Suppressor macrophage treated with lipopolysaccharide for 4 hours (primary cell): ENCODE results near the gene SPATA31D4.
"Not testable (repeated sequence)": the region's sequence is repeated elsewhere in the genome, so short reads cannot be mapped to it uniquely, and the experiment has no call there.

Experiments used
- DNase-seq: peaks from one replicate; pipeline ENCODE4 v3.0.0-alpha.2; 2020

SPATA31D4 gene

DNA sequence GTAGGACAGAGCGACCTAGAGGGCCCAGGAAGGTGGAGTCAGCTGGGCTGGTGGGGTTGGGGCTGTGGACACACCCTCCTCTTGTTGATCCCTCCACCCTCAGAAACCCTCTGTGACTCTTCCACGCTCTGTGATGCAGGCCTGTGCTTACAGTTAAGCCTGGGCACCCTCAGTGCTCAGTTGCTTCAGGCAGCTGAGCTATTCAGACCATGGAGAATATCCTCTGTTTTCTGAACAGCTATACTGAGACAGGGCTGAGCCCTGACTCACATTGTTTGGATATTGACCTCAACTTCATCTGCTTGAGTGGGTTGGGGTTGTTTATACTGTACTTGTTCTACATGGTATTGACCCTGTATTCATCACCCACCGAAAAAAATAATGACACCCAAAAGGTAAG lies at the start of gene SPATA31D4:
TSS of gene SPATA31D4 (plus strand) at position 124 of the 400 bp plus-strand sequence. CDS start at position 210, 86 bp downstream.
- DNase-seq, result not testable (repeated sequence)

DNA sequence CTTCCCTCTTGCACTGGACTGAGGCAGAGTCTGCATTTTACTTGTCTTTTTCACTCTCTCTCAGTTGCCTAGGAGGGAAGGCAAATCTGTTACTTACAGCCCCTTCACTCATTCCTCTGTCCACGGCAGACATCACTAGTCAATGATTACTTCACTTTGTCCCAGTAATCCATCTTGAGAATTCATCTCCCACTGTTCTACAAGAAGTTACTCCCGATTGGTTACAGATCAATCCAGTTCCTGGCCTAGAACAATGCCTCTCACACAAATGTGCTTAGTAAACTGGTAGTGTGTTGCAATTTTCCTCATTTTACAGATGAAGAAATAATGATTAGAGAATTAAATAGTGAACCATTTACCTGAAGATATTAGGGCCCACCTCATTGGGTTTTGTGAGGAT lies 49.7 kb upstream of the SPATA31D4 start:
- no peak for DNase-seq

DNA sequence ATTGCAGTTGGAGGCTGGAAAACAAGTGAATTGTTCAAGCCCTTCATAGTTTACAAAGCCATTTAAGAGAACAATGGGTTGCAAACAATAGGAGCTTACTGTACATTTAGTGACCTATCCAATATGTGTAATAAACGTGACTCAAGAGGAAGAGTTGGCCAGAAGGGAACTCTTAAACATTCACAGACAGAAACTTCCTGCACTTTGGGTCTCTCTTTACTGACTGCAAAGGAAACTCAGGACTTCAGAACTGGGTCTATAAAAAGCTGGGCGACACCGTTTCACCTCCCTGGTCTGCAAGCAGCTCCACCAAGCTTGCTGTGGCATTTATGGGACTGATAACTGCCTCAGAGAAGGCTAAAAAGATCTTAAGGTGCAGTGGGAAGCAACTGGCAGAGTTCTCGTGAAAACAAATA lies 48.7 kb upstream of the SPATA31D4 start:
- no peak for DNase-seq

DNA sequence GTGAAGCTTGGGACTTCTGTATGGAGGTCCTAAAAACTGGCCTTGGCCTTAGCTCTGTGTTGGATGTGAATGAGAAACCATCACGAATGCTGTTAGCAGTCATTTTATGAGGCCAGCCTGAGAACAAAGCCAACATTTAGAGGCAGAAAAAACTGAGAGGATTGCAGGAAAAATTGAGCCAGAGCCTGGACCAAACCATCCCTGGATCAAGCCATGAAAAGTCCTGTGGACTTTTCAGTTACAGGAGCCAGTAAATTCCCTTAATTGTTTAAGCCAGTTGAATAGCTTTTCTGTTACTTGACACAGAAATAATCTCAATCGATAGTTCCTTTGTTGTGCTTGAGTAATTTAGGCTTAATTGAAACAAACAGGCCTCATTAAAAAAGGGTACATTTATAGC lies 42.6 kb upstream of the SPATA31D4 start:
- DNase-seq, result no peak

DNA sequence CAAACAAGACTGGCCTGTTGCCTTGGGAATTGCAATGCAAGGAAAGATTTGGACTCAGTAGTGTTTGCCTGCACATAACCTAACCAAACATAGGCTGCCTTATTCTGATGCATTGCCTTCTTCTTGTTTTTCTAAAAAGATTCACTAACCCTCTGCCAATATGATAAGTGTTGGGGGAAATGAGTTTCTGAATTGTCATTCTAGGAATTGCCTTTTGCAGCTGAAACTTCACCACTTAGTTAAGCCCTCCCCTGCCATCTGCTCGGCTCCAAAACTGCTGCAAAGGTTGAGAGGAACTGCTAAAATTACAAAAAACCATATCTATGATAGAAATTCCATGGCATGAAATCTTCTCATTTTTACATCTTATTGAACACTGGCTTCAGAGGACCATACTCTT lies 41.6 kb upstream of the SPATA31D4 start:
- no peak for DNase-seq

DNA sequence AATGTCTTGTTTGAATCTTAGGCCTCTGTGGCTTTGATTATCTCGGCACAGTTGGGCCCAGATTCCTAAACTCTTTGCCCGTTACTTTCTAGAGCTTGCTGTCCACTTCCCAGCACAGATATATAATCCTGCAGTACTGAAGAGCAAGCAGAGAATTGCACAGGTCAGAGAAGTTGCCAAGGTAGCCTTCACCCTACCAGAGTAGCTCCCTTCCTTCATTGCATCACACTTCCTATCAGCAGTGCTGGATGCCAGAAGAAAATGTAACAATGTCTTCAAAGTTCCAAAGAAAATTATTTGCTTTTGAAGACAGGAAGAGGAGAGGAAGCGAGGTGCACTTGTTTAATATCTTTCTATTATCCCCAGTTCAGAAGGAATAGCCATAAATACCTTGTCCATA lies 38.1 kb upstream of the SPATA31D4 start:
- DNase-seq, result no peak

DNA sequence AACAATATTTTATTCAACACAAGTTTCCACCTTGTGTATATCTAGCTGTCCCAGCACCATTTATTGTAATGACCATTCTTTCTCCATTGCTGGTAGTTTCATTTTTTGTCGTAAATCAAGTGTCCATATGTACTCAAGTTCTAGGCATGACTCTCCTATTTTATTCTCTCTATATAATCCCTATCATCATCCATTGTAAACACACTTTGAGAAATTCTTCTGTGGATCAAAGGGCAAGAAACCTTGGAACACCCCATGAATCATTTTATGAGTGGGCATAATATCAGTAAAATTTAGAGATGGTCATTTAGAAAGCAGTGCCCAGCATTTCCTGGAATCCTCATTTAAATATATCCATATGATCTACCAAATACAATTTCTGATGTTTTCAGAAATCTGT lies 35.8 kb upstream of the SPATA31D4 start:
- DNase-seq, result no peak

DNA sequence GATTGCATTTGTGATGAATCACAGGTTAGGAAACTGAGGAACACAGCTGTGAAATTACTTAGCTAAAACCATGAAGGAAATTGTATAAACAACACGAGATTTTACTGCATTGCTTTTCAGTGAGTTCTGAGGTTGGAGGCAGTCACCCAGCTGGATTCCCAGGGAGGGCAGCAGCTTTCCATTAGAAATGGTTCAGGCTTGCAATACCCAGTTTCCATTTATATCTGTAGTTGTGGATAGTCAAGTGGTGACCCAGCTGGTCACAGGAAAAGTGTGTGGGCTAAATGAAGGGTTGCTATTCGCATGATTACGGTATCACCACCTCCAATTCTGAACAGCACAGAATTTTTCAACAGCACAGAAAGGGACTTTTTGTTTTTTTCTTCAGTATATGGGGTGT lies 34.3 kb upstream of the SPATA31D4 start:
- no peak for DNase-seq

DNA sequence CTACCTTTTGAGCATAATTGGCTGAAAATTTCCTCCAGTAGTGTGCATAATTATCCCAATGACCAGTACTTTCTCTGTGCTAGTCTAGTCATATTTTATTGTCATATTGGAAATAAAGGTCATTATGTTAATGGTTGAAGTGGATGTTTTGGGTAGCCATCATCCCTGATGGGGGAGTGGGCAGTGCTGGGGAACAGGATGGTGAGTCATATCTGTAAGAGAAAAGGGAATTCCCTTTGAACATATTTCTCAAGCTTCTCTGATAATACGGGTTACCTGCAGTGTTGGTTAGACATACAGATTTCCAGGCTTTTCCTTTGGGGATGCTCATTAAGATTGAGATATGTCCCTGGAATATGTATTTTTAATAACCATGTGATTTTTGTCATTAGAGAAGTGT lies 33.3 kb upstream of the SPATA31D4 start:
- DNase-seq, result no peak

DNA sequence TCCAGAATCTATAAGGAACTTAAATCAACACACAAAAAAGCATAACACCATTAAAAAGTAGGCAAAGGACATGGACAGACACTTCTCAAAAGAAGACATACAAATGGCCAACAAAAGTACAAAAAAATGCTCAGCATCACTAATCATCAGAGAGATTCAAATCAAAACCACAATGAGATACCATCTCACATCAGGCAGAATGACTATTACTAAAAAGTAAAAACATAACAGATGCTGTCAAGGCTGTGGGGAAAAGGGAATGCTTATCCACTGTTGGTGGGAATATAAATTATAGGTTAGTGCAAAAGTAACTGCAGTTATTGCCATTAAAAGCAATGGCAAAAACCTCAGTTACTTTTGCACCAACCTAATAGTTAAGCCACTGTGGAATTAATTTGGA lies 32.2 kb upstream of the SPATA31D4 start:
- DNase-seq, result no peak

DNA sequence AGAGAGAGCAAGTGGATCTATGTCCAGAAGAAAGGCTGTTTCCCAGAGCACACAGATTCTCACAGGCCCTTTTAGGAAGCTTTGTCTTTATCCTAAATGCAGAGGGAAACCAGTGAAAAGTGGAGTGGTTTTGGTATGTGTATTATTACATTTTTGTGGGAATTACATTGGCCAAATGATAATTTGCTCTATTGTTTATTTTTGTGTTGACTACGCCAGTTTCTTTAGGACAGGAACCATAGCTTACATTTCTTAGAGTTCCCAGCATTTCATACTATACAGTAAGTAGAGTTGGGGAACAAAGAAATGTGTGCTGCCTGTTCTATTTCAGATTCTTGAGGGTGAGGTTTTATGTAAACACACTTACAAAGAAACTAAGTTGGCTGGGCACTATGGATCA lies 29.4 kb upstream of the SPATA31D4 start:
- DNase-seq, result no peak

DNA sequence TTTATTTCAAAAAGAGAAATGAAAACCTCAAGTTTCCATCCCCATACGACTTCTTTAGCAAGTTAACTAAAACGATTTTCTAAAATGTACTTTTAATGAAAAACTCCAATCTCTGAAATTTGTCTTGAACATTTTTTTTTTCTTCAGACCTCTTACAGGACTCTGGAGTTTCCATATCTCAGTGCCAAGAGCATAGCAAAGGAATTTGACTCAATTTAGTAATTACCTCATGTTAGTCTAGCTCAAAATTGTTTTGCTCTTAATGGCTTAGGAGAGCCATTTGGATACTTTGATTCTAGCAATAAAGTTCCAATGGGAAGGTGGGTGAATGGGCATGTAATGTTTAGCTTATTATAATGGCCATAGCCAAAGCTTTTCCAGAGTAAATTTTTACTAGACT lies 26.0 kb upstream of the SPATA31D4 start:
- no peak for DNase-seq

DNA sequence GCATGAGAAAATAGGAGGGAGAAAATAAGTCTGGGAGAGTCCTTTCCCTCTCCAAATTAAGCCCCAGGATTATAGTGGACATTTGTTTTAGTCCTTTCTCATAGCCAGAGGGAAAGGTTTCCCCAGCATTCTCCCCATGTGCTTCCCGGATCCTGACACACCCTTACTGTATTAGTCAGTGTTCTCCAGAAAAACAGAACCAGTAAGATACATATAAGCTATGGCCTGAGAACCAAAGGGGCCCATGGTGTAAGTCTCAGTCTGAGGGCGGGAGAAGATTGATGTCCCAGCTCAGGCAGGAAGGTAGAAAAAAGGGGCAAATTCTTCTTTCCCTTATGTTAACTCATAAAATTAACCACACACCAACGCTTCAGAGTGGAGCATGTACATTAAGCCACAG lies 25.6 kb upstream of the SPATA31D4 start:
- no peak for DNase-seq

DNA sequence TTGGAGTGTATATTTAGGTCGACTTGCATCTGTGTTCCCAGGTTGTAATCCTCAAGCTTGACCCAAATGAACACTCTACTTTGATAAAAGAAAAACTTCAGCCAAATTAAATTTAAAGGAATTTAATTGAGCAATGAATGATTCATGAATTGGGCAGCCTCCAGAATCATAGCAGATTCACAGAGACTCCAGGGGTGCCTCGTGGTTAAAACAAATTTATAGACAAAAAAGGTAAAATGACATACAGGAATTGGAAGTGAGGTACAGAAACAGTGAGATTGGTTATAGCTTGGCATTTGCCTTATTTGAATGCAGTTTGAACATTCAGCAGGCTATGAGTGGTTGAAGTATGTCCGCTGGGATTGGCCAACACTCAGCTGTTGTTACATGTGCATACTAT lies 21.6 kb upstream of the SPATA31D4 start:
- no peak for DNase-seq

DNA sequence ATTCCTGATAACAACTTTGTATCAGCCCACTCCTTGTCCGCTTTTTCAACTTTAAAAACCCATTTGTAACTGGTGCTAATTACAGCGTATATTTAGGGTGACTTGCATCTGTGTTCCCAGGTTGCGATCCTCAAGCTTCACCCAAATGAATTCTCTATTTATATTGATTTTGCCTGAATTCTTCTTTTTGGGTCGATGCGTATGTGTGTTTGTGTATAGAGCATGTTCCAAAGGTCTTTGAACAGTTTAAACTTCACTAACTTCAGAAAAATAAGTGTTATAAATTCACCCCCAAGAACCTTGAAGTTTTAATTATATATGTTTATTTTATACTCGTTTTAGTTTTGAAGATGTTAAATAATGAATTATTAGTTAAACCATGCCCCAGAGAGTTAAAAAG lies 16.1 kb upstream of the SPATA31D4 start:
- DNase-seq, result no peak

DNA sequence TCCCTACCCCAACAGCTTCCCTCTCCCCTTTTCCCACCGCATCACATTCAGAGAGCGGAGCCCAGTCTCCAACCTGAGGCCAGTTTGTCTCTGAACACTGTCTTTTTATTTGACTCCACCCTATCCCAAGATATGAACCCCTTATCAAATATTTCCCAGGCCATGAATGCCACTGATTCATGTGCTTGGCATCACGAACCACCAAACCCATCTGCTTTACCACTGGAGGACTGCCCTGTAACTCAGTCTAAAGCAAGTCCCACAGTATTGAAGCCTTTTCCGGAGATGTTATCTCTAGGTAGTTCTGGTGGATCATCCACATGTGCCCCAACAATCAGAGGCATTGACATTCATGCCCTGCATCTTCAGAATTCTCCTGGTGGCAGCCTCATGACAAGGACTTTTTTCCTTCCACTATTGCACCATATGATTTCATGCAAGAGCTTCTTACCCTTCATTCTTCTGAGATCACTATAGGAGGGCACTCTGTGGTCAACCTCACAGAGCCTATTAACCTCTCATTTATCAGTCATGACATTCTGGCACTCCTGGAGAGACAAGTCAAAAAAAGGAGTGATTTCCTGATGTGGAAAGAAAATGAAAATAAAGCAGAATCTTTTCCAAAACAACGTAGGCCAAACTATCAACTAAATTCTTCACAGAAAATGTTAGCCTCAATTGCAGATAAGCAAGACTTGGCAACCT lies 12.3 kb upstream of the SPATA31D4 start:
- DNase-seq, result no peak

DNA sequence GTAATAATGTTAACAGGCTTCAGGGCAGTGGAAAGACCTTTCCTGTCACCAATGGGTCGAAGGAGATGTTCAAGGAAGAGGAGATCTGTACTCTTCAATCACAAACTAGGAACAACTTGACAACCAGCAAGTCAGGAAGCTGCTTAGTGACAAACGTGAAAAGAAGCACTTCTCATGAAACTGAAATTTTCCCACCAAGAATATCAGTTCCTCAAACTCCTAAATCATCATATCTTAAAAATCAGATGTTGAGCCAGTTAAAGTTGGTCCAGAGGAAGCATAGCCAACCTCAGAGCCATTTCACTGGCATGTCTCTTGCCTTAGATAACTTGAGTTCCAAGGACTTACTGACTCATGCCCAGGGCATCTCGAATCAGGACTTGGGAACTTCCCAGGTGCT lies 9.7 kb upstream of the SPATA31D4 start:
- DNase-seq, result not testable (repeated sequence)

DNA sequence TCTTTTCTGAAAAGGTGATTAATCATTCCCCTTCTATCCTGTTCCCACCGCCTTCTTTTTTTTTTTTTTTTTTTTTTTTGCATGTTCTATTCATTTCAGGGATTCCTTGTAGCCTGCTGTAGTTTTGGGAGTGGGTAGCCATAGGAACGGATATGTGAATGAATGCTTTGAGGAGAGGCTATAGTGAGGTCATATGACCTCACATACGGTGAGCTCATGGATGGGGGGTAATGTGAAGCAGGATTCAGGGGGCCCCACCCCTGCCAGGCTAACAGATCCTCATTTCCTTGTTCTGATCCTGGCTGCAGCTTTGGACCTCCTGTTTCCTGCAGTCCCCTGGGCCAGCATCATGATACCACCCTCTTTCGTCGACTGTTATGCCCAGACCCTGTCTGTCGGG lies 1.9 kb downstream of the SPATA31D4 start:
- not testable (repeated sequence) for DNase-seq

DNA sequence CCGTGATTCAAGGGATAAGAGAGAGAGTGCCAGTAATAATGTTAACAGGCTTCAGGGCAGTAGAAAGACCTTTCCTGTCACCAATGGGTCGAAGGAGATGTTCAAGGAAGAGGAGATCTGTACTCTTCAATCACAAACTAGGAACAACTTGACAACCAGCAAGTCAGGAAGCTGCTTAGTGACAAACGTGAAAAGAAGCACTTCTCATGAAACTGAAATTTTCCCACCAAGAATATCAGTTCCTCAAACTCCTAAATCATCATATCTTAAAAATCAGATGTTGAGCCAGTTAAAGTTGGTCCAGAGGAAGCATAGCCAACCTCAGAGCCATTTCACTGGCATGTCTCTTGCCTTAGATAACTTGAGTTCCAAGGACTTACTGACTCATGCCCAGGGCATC lies 5.3 kb downstream of the SPATA31D4 start:
- not testable (repeated sequence) for DNase-seq

DNA sequence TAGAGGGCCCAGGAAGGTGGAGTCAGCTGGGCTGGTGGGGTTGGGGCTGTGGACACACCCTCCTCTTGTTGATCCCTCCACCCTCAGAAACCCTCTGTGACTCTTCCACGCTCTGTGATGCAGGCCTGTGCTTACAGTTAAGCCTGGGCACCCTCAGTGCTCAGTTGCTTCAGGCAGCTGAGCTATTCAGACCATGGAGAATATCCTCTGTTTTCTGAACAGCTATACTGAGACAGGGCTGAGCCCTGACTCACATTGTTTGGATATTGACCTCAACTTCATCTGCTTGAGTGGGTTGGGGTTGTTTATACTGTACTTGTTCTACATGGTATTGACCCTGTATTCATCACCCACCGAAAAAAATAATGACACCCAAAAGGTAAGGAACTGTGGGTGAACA lies 15.2 kb downstream of the SPATA31D4 start, which contains the start of gene SPATA31D3:
TSS of gene SPATA31D3 (plus strand) at position 108 of the 400 bp plus-strand sequence. CDS start at position 194, 86 bp downstream.
- not testable (repeated sequence) for DNase-seq

DNA sequence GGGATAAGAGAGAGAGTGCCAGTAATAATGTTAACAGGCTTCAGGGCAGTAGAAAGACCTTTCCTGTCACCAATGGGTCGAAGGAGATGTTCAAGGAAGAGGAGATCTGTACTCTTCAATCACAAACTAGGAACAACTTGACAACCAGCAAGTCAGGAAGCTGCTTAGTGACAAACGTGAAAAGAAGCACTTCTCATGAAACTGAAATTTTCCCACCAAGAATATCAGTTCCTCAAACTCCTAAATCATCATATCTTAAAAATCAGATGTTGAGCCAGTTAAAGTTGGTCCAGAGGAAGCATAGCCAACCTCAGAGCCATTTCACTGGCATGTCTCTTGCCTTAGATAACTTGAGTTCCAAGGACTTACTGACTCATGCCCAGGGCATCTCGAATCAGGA lies 20.4 kb downstream of the SPATA31D4 start:
- not testable (repeated sequence) for DNase-seq

DNA sequence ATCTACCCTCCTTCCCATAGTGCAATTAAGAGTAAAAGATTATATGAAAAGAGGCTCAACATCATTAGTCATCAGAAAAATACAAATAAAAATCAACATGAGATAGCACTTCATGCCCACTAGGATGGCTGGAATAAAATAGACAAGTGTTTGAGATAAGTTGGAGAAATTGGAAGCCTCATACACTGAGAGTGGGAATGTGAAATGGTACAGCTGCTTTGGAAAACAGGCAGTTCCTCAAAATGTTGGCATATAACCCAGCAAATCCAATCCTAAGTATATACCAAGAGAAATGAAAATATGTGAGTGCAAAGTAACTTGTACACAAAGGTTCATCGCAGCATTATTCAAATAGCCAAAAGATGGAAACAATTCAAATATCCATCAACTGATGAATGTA lies 24.9 kb downstream of the SPATA31D4 start:
- DNase-seq, result no peak

DNA sequence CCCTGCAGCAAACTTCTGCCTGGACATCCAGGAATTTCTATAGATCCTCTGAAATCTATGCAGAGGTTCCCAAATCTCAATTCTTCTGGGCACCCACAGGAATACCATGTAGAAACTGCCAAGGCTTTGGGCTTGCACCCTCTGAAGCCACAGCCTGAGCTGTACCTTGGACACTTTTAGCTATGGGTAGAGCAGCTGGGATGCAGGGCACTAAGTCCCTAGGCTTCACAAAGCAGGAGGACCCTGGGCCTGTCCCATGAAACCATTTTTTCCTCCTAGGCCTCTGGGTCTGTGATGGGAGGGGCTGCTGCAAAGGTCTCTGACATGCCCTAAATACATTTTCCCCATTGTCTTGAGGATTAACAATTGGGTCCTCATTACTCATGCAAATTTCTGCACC lies 27.4 kb downstream of the SPATA31D4 start:
- DNase-seq, result no peak

DNA sequence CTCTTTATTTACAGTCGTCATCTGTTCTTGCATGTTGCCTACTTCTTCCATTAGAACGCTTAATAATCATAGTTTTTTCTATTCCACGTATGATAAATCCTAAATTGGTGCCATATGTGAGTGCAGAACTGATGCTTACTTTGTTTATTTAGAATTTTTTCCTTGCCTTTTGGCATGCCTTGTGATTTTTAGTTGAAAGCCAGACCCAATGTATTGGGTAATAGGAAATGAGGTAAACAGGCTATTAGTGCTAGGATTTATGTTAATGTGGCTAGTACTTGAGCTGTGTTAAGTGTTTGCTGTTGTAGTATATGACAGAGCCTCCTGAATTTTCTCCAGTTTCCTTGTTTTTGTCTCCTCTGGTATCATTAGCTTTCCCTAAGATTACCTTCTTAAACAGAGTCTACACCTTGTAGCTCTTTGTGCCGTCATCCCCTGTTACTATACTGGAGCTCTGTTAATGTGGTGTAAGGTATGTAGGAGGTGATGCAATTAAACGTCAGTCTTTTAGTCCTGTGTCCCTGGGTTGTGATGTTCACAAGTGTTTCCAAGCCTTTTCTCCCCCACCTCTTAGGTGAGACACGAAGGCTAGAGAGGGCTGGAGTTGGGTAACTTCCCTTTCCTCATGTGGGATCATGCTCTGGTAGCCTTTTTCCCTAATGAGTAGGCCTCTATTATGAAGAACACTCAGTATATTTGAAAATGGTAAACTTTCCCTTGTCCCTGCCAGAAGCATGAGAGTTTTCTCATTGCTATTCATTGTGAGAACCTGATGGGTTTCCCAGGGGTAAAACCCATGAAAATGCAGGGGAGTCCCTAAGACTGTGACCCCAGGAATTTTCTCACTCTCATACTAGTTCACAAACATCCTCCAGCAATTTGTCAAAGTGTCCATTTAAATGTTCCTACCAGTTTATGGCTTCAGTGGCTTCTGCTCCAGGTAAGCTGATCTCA lies 36.3 kb downstream of the SPATA31D4 start:
- DNase-seq, result no peak
